T-helper 1 cell treated with Interleukin-12 subunit alpha and Interleukin-12 subunit beta and Interleukin-4 antibody, amounts not matched to agents 30 ng/mL and 1 ng/mL, for 36 hours (primary cell): Measurements from ENCODE around the gene PARP8. TPM values are rescaled to one million over a fixed set of nuclear protein-coding genes. Genes with fewer than 3 reads are reported as not detected.
"Not testable (repeated sequence)": the region's sequence is repeated elsewhere in the genome, so short reads cannot be mapped to it uniquely, and the experiment has no call there.

Source experiments
- intact Hi-C: fragments of 100-400 bp; cut with micrococcal nuclease; formaldehyde crosslinking; loops from one replicate; pipeline ENCODE4 v1.15.1; 2024
- total RNA-seq: library from RNA; stranded (reverse); gene quantifications from 2 replicates; pipeline ENCODE4 v1.2.3, GENCODE V29; 2022

PARP8 gene
- total RNA-seq, 1 donor from 2014 or later: 91.7 TPM

- intact Hi-C loops: loop anchor here (2.0 kb wide), 1 partner anchor 65 kb away; no protein-coding TSS in a partner anchor
These were observed 13.1 kb downstream of the PARP8 start for GRCh38 chr5:50679554-50679953.

- intact Hi-C loops: no loop called here
These were observed 18.3 kb downstream of the PARP8 start for GRCh38 chr5:50684721-50685120.

- intact Hi-C loops: no loop called here
These were observed 21.1 kb downstream of the PARP8 start for GRCh38 chr5:50687548-50687947.

- intact Hi-C loops: no loop called here
These were observed 25.1 kb downstream of the PARP8 start for GRCh38 chr5:50691399-50692016.

DNA sequence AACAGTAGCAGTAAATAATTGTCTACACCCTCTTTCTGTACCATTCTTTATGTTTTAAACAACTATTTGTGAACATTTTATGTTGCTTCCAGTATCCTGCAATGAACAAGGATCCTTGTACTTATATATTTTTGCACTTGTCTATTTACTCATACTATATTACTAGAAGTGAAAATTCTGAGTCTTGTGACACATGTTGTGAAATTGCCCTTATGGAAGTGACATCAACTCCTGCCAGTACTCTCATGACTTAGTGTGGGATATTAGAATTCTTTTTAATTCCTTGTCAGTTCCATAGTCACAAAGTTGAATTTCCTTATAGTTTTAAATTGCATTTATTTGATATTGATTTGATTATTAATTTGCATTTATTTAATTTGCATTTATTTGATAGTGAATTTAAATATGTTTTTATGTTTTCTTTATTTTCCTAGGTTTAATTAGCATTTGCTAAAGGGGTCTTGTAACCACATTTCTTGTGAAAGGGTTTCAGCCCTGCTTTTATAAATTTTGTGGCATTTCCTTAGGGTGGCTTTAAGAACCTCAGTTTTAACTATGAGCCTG is 27.7 kb downstream of the PARP8 start:
- intact Hi-C loops: no loop called here

DNA sequence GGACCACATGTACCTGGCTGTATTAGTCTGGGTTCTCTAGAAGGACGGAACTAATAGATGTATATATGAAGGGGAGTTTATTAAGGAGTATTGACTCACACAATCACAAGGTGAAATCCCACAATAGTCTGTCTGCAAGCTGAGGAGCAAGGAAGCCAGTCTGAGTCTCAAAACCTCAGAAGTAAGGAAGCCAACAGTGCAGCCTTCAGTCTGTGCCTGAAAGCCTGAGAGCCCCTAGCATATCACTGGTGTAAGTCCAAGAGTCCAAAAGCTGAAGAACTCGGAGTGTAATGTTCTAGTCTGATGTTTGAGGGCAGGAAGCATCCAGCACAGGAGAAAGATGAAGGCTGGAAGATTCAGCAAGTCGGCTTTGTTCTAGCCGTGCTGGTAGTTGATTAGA is 28.2 kb downstream of the PARP8 start:
- intact Hi-C loops: not testable (repeated sequence)

DNA sequence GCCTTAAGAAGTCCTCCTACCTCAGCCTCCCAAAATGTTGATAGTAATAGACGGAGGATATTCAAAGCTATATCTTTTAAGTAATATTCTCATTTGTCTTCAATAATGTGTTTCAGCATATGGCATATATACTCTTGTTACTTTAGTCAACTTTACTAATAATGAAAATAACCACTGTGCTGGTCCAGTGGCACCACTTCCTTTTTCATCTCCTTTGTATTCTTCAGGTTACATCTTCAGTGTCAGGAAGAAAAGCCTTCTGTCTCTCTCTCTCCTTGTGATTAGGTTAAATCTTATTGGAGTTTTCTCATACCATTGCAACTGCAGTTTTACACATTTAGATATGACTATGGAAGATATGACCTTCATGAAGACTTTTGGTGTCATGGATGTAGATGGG is 31.3 kb downstream of the PARP8 start:
- intact Hi-C loops: no loop called here

DNA sequence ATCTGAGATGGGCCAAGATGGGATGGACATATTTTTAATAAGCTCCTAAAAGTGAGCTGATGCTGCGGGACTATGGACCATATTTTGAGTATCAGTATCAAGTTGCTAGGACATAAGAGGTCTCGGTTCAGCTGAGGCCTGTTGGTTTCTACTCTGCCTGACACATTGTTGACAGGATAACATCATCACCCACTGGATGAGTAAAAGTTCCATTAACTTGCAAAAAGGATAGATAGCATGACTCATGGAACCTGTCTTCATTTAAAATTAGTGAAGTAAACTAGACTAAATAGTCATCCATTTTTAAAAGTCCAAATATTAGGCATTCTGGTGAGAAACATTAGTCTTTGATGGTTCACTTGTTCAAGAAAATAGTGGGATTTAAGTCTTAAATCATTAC is 33.3 kb downstream of the PARP8 start:
- intact Hi-C loops: no loop called here

GRCh38 chr5:50700706-50701105 is 34.3 kb downstream of the PARP8 start:
- intact Hi-C loops: no loop called here

GRCh38 chr5:50702615-50703366 is 36.4 kb downstream of the PARP8 start:
- intact Hi-C loops: loop anchor here (1.0 kb wide), 1 partner anchor 9 kb away; no protein-coding TSS in a partner anchor

DNA sequence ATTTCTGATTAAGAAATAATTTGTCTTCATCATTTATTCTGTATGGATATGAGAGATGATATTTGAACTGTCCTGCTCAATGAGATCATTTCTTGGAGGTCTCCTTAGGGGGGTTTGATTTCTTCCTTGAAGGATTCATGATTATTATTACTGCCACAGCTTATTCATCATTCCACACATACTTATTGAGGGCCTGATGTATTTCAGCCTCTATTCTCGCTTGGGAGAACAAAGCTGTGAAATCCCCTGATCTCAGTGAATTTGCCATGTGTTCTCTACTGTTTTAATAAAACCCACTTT is 36.9 kb downstream of the PARP8 start:
- intact Hi-C loops: no loop called here

GRCh38 chr5:50704730-50705129 is 38.3 kb downstream of the PARP8 start:
- intact Hi-C loops: no loop called here

- intact Hi-C loops: no loop called here
These were observed 43.0 kb downstream of the PARP8 start for GRCh38 chr5:50709471-50709870.

DNA sequence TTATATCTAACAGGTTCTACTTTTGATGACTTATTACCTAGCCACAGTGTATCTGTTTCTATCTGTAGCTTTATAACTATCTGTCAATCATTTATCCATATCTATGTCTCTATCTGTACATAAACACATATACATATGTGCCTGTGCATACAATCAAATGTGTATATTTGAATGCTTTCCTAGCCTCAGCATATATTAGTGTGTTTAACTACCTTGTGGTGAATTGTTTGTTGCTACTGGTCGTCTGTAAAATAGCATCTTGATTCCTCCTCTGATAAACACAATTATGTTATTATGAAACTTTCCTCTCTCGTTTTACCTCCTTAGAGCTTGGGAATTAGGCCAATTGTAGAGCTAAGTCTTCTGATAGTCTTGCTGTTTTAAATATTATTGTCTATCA is 44.4 kb downstream of the PARP8 start:
- intact Hi-C loops: loop anchor here (1.0 to 2.0 kb wide), 6 partner anchors 9 to 270 kb away; partner anchors contain the start of gene EMB

- intact Hi-C loops: loop anchor here (1.0 to 2.0 kb wide), 6 partner anchors 9 to 270 kb away; partner anchors contain the start of gene EMB
These were observed 44.8 kb downstream of the PARP8 start for GRCh38 chr5:50711280-50711679.

DNA sequence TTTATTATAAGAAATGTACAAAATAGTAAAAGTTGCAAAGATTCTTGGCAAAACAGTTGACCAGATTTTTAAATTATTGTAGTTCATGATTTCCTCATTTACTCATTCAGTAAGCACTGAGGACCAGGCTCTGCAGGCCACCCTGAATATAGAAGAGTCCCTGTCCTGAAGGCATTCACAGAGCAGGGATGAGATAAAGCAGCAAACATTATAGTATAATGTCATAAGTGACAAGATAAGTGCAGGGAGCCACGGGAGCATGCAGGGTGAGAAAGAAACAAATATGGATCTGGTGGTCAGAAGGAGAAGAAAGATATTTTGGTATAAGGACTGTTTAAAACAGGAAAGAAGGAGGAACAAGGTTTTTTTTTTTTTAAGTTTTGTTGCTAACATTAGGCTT is 46.0 kb downstream of the PARP8 start:
- intact Hi-C loops: no loop called here

DNA sequence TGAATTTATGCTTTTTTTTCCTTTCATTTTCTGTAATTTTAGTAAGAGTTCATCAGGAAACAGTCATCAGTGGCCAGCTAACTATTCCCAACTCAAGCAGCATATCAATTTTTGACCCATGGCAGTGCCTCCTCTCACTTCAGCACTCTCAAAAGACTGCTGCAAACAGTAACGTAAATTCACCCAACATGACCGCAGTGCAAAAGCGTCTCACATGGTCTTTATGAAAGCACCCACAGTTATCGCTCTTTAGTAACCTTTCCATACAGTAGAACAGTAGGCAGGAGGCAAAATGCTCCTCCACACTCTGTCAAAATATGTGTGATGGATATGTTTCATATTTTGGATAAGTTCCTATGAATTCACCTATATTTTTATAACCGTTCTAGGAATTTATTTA is 48.6 kb downstream of the PARP8 start:
- intact Hi-C loops: no loop called here

- intact Hi-C loops: no loop called here
These were observed 49.7 kb downstream of the PARP8 start for GRCh38 chr5:50716134-50716533.

GRCh38 chr5:50717651-50718050 is 51.2 kb downstream of the PARP8 start:
- intact Hi-C loops: no loop called here

DNA sequence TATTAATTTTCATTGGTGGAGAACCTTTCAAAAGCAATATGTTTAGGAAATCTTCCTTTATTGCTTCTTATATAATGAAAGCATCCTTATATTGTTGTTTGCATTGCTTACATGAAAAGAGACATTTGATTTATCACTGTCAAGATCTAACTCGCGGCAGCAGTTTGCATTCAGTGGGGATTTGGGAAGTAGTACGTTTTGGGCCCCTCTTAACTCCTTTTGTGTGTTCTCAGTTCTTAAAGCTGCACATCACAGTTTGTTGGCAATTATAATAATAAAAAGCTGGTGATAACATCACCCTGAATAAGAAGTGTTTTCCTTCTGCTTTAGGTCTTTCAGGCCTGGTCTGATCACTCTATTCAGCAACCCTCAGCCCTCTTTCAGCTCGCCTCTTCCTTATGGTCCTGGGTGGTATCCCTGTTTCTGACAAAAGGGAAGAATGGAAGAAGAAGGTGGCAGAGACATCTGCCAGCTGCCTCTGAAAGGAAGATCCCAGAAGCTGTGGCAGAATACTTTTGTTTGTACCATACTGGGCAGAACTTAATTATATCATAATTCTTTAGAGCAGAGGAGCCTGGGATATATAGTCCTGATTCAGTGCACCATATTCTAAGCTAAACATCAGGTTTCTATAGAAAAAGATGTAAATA is 53.7 kb downstream of the PARP8 start:
- intact Hi-C loops: no loop called here

- intact Hi-C loops: no loop called here
These were observed 55.8 kb downstream of the PARP8 start for GRCh38 chr5:50722223-50722622.

GRCh38 chr5:50724262-50724661 is 57.8 kb downstream of the PARP8 start:
- intact Hi-C loops: no loop called here
